A549 treated with RU486 at 1 μM for 4 hours (cell line): Measurements from ENCODE around the gene HEBP1. TPM values are rescaled to one million over a fixed set of nuclear protein-coding genes. Genes with fewer than 3 reads are reported as not detected.

Experiments
- total RNA-seq: library from RNA; stranded (reverse); fragments of 200-300 nt; extraction: Qiagen RNA extraction; gene quantifications from 5 replicates; pipeline ENCODE4 v1.2.3, GENCODE V29; 2022; ENCODE audit warnings: low read depth

Gene HEBP1, protein sequence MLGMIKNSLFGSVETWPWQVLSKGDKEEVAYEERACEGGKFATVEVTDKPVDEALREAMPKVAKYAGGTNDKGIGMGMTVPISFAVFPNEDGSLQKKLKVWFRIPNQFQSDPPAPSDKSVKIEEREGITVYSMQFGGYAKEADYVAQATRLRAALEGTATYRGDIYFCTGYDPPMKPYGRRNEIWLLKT
- total RNA-seq: 51.6 to 66.0 TPM (median 54.1 TPM) in 5 replicates

DNA sequence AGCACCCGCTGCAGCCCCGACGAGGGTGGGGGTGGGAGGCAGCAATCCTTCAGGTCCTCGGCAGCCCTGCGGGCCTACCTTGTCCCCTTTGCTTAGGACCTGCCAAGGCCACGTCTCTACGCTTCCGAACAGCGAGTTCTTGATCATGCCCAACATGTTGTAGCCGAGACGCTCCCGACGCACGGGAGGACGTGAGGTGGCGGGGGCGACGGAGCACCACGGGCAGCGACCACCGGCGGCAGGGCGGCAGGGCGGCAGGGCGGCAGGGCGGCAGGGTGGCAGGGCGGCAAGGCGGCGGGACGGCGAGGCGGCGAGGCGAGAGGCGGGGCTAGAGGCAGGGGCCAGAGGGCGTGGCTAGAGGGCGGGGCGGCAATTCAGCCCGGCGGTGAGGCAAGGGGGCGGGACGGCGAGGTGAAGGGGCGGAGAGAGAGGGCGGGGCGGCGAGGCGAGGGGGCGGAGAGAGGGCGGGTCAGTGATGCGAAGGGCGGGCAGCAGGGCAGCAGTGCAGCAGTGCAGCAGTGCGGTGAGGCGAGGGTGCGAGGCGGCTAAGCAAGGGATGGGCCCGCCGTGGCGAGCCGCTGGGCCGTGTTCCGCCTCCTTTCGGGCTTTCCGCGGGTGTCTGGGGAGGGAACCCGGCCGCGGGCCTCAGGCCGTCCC is at the start of gene HEBP1:
TSS of gene HEBP1 (minus strand) at position 307 of the 657 bp plus-strand sequence. CDS start at position 156, 151 bp downstream.

DNA sequence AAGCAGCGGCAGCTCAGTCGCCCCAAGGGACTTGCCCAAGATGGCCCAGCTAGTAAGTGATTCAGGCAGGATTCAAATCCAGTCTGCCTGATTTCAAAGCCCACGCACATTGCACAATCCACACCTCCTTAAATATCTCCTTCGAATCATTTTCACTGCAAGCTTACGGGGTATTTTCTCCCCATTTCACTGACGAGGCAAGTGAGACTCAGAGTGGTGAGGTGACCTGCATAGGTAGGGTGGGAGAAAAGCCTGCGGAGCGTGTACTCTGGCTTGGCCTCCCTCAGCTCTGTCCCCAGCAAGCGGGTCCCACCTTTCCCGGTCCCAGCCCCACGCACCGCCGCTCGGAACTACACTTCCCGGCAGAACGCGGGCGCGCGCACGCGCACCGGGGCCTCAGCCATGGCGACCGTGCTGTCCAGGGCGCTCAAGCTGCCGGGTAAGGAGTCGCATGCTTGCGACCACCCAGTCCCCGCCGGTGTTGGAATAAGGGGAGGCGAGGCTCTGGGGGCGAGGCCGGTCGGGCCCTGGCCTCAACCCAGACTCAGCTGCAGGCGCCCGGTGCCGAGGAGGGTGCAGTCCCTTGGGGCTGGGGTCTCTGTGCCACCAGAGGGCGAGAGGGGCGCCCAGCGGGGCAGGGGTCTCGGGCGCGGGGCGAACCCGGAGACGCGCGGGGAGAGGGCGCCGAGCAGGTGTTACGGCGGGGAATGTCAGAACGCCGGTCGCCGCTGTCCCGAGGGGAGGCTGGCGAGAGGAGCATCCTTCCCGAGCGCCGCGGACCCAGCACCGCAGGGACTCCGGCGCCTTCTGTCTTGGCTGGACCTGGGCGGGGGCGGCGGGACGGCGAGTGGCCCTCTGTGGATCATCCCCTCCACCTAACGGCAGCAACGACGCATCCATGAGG is 44.2 kb upstream of the HEBP1 start, which contains the start of gene FAM234B:
TSS of gene FAM234B (plus strand) at position 380 of the 904 bp plus-strand sequence. CDS start at position 403, 23 bp downstream.

DNA sequence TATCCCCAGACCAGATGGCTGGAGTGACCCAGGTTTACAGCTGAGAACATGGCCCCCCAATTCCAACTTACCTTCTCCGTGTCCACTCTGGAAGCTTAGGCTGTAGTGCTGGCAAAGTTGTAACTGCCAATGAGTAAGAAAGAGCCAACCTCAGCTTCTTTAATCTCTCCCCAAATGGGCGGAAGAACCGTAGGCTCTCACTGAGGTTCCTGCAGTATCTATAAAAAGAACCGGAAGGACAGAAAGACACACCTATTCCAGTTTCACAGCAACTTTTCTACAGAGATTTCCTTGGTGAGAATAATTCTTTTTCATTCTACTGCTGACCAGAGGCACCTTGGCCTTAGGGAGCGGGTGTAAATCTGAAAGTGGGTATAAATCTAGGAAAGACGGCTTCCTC is 48.0 kb downstream of the HEBP1 start, which contains the start of gene GPRC5D:
TSS of gene GPRC5D (minus strand) at position 135 of the 400 bp plus-strand sequence. CDS start 1,786 bp downstream, outside the sequence.

Other genes starting within 250 kb of the HEBP1 start
- 0.25 to 0.74 TPM (median 0.50 TPM) in 5 replicates for gene APOLD1, start 214.6 kb downstream of the HEBP1 start, total RNA-seq
- 79.4 to 111 TPM (median 89.0 TPM) in 5 replicates for gene DDX47, start 186.9 kb downstream of the HEBP1 start, total RNA-seq
- 250 to 405 TPM (median 359 TPM) in 5 replicates for gene GPRC5A, start 108.7 kb downstream of the HEBP1 start, total RNA-seq
- gene GPRC5D, start 48.1 kb downstream of the HEBP1 start, total RNA-seq: not detected in 5 replicates
- gene FAM234B, start 44.1 kb upstream of the HEBP1 start, total RNA-seq: 2.7 to 4.3 TPM (median 4.1 TPM) in 5 replicates
- 0.15 to 0.28 TPM (median 0.27 TPM) in 5 replicates for gene GSG1, start 103.4 kb upstream of the HEBP1 start, total RNA-seq
- gene EMP1, start 196.5 kb upstream of the HEBP1 start, total RNA-seq: 88.1 to 104 TPM (median 93.2 TPM) in 5 replicates